K562 (cell line): Measurements from ENCODE around the gene LZTFL1. TPM values are rescaled to one million over a fixed set of nuclear protein-coding genes. Genes with fewer than 3 reads are reported as not detected.

Experiments
- ATAC-seq: fragments of 200-7000 bp; cut with Tn5 transposase; 3 replicates; pipeline ENCODE4 v1.9.1; 2020; ENCODE audit warnings: moderate library complexity
- BruUV-seq: library from RNA; stranded (reverse); fragments of 400-500 nt; replicated peaks from 2 replicates; lab custom pipeline; 2021; lab: Mats Ljungman, UMichigan
- CTCF ChIA-PET: fragments of 300-600 bp; formaldehyde crosslinking; extraction: SDS; loops from one replicate; lab custom pipeline; 2021; ENCODE audit warnings: low intra/inter-chr PET ratio; lab: Yijun Ruan, JAX
- POLR2A ChIA-PET: fragments of 300-600, 350-650 bp; sonication (Branson Sonifier 250); formaldehyde crosslinking; extraction: SDS; loops from one replicate; lab custom pipeline; 2021; ENCODE audit warnings: antibody characterized with exemption, inconsistent platforms; lab: Yijun Ruan, JAX
- DNase-seq, 4 experiments: peaks; one replicate each; pipeline versions ENCODE4 v3.0.0 to v3.0.0-alpha.2; 2011 to 2018; ENCODE audit warnings: low spot score in 3 of 4, mixed read lengths in 3 of 4; ENCODE audit errors: extremely low read depth in 1 of 4
- FAIRE-seq: peaks from 2 replicates; lab custom pipeline; 2011; peaks lifted over from hg19 to GRCh38; lab: Jason Lieb, UNC
- H2AFZ ChIP-seq: 2 replicates; pipeline ENCODE4 v1.6.0; 2011; ENCODE audit warnings: low read depth, low read length, control low read depth, inconsistent platforms
- H3K27ac ChIP-seq: fragments of 200-600 bp; 3 replicates; pipeline ENCODE4 v1.8.0; 2011; ENCODE audit warnings: low read depth, mild to moderate bottlenecking, control low read depth, inconsistent platforms, low read length, moderate library complexity, mixed read lengths; ENCODE audit errors: extremely low read depth
- H3K27me3 ChIP-seq, 2 experiments: fragments of 300-600 bp in 1 of 2; 2 replicates in 1 of 2; 3 replicates in 1 of 2; pipeline versions ENCODE4 v1.6.0 to v1.8.0; 2011; ENCODE audit warnings: inconsistent platforms in 2 of 2, low read length in 2 of 2, mild to moderate bottlenecking in 1 of 2, mixed read lengths in 1 of 2, moderate library complexity in 1 of 2; ENCODE audit not compliant: control insufficient read depth in 2 of 2, insufficient read depth in 2 of 2
- H3K36me3 ChIP-seq: fragments of 300-600 bp; 3 replicates; pipeline ENCODE4 v1.8.0; 2011; ENCODE audit warnings: mild to moderate bottlenecking, low read length, inconsistent platforms; ENCODE audit not compliant: control insufficient read depth, insufficient read depth
- H3K4me1 ChIP-seq, 2 experiments: fragments of 200-600 bp in 1 of 2; replicated peaks in 1 of 2; 2 replicates in 1 of 2; 3 replicates in 1 of 2; pipeline versions ENCODE4 v1.5.1 to v1.8.0; 2011; ENCODE audit warnings: inconsistent platforms in 2 of 2, low read length in 2 of 2, mild to moderate bottlenecking in 1 of 2, mixed read lengths in 1 of 2, moderate library complexity in 1 of 2; ENCODE audit not compliant: control insufficient read depth in 2 of 2, insufficient read depth in 2 of 2
- H3K4me2 ChIP-seq: 2 replicates; pipeline ENCODE4 v1.6.1; 2011; ENCODE audit warnings: low read length, control low read depth, inconsistent platforms, mixed read lengths; ENCODE audit not compliant: insufficient read depth
- H3K4me3 ChIP-seq: fragments of 200-600 bp; sonication (generic), shearing (Covaris generic); 2 replicates; pipeline ENCODE4 v1.5.1; 2016; ENCODE audit warnings: control low read depth, inconsistent platforms
- H3K79me2 ChIP-seq: fragments of 200-600 bp; 3 replicates; pipeline ENCODE4 v1.8.0; 2011; ENCODE audit warnings: low read length, inconsistent platforms; ENCODE audit not compliant: control insufficient read depth, insufficient read depth
- H3K9ac ChIP-seq, 2 experiments: 2 replicates each; pipeline versions ENCODE4 v1.6.0 to v1.6.1; 2011; ENCODE audit warnings: low read depth in 2 of 2, low read length in 2 of 2, control low read depth in 1 of 2, inconsistent platforms in 1 of 2, mild to moderate bottlenecking in 1 of 2, mixed read lengths in 1 of 2; ENCODE audit not compliant: insufficient read depth in 1 of 2
- H3K9me1 ChIP-seq: one replicate; pipeline ENCODE4 v1.6.0; 2011; ENCODE audit warnings: inconsistent platforms, mild to moderate bottlenecking, low read length, moderate library complexity; ENCODE audit not compliant: control insufficient read depth, insufficient read depth
- H3K9me3 ChIP-seq: replicated peaks from 2 replicates; pipeline ENCODE4 v1.5.1; 2011; ENCODE audit warnings: low read depth, low read length, inconsistent platforms; ENCODE audit not compliant: control insufficient read depth, insufficient read depth
- H4K20me1 ChIP-seq: replicated peaks from 2 replicates; pipeline ENCODE4 v1.6.1; 2011; ENCODE audit warnings: low read length, inconsistent platforms, mixed read lengths; ENCODE audit not compliant: control insufficient read depth, insufficient read depth
- CCAR2 ChIP-seq: fragments of 200-400 bp; formaldehyde crosslinking; IDR thresholded peaks from 2 replicates; pipeline ENCODE4 v1.6.1; 2017; ENCODE audit warnings: mild to moderate bottlenecking, low read depth, low read length
- L3MBTL2 ChIP-seq: fragments of 450-650 bp; IDR thresholded peaks from 2 replicates; pipeline ENCODE4 v1.6.1; 2016; ENCODE audit warnings: mild to moderate bottlenecking, moderate library complexity
- WGBS: fragments of 100-300 bp; shearing (Covaris generic); methylation state at CpG from one replicate; pipeline ENCODE4 v1.1.6; 2016; ENCODE audit warnings: low coverage, mixed read lengths; ENCODE audit not compliant: insufficient coverage; ENCODE audit errors: missing lambda C conversion rate; 5-methylcytosine and 5-hydroxymethylcytosine counted together
- in situ Hi-C: fragments of 300-500 bp; cut with MboI; formaldehyde crosslinking; loops from 4 replicates; pipeline ENCODE4 v1.15.0; 2018; ENCODE audit warnings: inconsistent platforms, mixed read lengths
- intact Hi-C: fragments of 100-400 bp; cut with micrococcal nuclease; formaldehyde crosslinking; loops from 2 replicates; pipeline ENCODE4 v1.14.2; 2022
- polyA plus RNA-seq, 8 experiments: library from polyadenylated mRNA; depleted of rRNA in 4 of 8; stranded (reverse) in 5 of 8; unstranded in 3 of 8; fragments of >200 nt; fragmentation: Nextera tagmentation in 2 of 8; fragmentation: Illumina TruSeq in 1 of 8; extraction: Ambion mirVana in 2 of 8; extraction: Trizol in 1 of 8; gene quantifications; 2 replicates each; pipeline versions ENCODE4 v1.2.1 to v1.2.3, GENCODE V29; 2011 to 2014; ENCODE audit warnings: inconsistent platforms in 1 of 8, missing spikeins in 1 of 8
- total RNA-seq, 7 experiments: library from RNA; depleted of rRNA in 6 of 7; stranded (reverse); fragments of >200 nt in 6 of 7; fragmentation: Illumina TruSeq in 2 of 7; extraction: Trizol in 2 of 7; gene quantifications; 2 replicates each; pipeline versions ENCODE4 v1.2.1 to v1.2.3, GENCODE V29; 2011 to 2021; ENCODE audit warnings: low replicate concordance in 1 of 7
- TF ChIP-seq, protein P1 (sequence below): fragments of 450-650 bp; IDR thresholded peaks from 2 replicates; pipeline ENCODE4 v1.6.1; 2018; ENCODE audit not compliant: partially characterized antibody

LZTFL1 gene
- total and polyA plus RNA-seq, 9 of the 15 experiments (the other 6 are each of a cell fraction or from before 2014, with no cell fraction given): 10.7 to 33.7 (median 15.3) TPM

DNA sequence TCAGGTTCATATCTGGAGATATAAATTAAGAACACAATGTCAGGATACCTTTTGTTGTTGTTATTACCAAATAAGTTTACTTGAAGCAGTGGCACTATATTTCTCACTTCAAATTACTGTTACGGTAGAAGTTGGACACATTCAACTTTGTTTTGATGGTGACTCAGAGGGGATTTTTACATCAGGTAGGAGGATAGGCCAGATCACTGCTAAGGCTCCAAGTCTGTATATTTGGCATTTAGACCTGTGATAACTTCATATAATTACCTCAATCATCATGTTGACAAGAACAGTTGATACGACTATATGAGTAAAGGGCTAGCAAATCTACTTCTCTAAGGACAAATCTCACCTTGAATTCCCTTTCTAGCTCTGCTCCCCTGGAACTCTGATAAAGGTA is 15.6 kb downstream of the LZTFL1 start:
- FAIRE-seq: no peak
- Histone ChIP-seq H4K20me1 (no peaks in the 10 kb centered on the region), H3K36me3 (0 out of 3 replicates have a peak, but pooled peaks cover 3% of the 10 kb centered on the region), H2AFZ (no peak overlapping the region), H3K4me3 (no peak overlapping the region), H3K27me3 (no peaks in the 10 kb centered on the region), H3K9me1 (no peaks in the 10 kb centered on the region), H3K4me1 (no peaks in the 10 kb centered on the region), H3K4me2 (no peak overlapping the region), H3K9ac (no peak overlapping the region), H3K9me3 (no peaks in the 10 kb centered on the region), H3K79me2 (no peaks in the 10 kb centered on the region), H3K27ac (no peak overlapping the region)
- no peak for DNase-seq
- in situ Hi-C loops: no loop called here
- CTCF ChIA-PET: no interaction called here
- TF ChIP-seq, protein P1, sequence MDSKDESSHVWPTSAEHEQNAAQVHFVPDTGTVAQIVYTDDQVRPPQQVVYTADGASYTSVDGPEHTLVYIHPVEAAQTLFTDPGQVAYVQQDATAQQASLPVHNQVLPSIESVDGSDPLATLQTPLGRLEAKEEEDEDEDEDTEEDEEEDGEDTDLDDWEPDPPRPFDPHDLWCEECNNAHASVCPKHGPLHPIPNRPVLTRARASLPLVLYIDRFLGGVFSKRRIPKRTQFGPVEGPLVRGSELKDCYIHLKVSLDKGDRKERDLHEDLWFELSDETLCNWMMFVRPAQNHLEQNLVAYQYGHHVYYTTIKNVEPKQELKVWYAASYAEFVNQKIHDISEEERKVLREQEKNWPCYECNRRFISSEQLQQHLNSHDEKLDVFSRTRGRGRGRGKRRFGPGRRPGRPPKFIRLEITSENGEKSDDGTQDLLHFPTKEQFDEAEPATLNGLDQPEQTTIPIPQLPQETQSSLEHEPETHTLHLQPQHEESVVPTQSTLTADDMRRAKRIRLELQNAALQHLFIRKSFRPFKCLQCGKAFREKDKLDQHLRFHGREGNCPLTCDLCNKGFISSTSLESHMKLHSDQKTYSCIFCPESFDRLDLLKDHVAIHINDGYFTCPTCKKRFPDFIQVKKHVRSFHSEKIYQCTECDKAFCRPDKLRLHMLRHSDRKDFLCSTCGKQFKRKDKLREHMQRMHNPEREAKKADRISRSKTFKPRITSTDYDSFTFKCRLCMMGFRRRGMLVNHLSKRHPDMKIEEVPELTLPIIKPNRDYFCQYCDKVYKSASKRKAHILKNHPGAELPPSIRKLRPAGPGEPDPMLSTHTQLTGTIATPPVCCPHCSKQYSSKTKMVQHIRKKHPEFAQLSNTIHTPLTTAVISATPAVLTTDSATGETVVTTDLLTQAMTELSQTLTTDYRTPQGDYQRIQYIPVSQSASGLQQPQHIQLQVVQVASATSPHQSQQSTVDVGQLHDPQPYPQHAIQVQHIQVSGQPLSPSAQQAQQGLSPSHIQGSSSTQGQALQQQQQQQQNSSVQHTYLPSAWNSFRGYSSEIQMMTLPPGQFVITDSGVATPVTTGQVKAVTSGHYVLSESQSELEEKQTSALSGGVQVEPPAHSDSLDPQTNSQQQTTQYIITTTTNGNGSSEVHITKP: no peak
- no peak for TF ChIP-seq CCAR2
- TF ChIP-seq L3MBTL2: no peak
- POLR2A ChIA-PET: interaction anchor here (0.9 to 1.6 kb wide), 3 partner anchors 10 to 25 kb away, joined by 3 to 4 read pairs (median 3); no protein-coding TSS in a partner anchor
- BruUV-seq: no TSS peak
- WGBS: 35% methylated on average over 2 of the region's 2 CpGs
- ATAC-seq: no peak
- intact Hi-C loops: no loop called here
